Upper lobe of right lung (tissue), 1 donor: Measurements from ENCODE around the gene NKX6-2. TPM values are rescaled to one million over a fixed set of nuclear protein-coding genes. Genes with fewer than 3 reads are reported as not detected.

ENCODE experiments used
- ATAC-seq: fragments of 200-7000 bp; cut with Tn5 transposase; one replicate; pipeline ENCODE4 v1.9.1; 2020; ENCODE audit warnings: mild to moderate bottlenecking, moderate library complexity
- DNase-seq: peaks from one replicate; pipeline ENCODE4 v3.0.0-alpha.2; 2020
- H3K27ac ChIP-seq: fragments of 200-600 bp; one replicate; pipeline ENCODE4 v1.8.0; 2022
- H3K27me3 ChIP-seq: fragments of 200-600 bp; one replicate; pipeline ENCODE4 v1.8.0; 2022; ENCODE audit warnings: mild to moderate bottlenecking
- H3K36me3 ChIP-seq: fragments of 200-600 bp; one replicate; pipeline ENCODE4 v1.8.0; 2022
- H3K4me1 ChIP-seq: fragments of 200-600 bp; one replicate; pipeline ENCODE4 v1.8.0; 2022
- H3K4me3 ChIP-seq: fragments of 200-600 bp; one replicate; pipeline ENCODE4 v1.8.0; 2022; ENCODE audit warnings: mild to moderate bottlenecking
- H3K9me3 ChIP-seq: fragments of 200-600 bp; one replicate; pipeline ENCODE4 v1.8.0; 2022
- intact Hi-C: fragments of 100-400 bp; cut with DNase I; formaldehyde crosslinking; loops from one replicate; pipeline ENCODE4 v1.11.0; 2022
- total RNA-seq: library from RNA; stranded (reverse); fragmentation: NEBNext Ultra II Directional; extraction: Animal tissue kit (Norgen Biotek cat#: 25700); gene quantifications from one replicate; pipeline ENCODE4 v1.2.1, GENCODE V29; 2021
- TF ChIP-seq, protein P1 (sequence below): fragments of 200-600 bp; IDR thresholded peaks from one replicate; pipeline ENCODE4 v1.8.0; 2022; ENCODE audit warnings: antibody characterized with exemption
- donor health status: DM: no; HTN: yes; CAD: no; lungs with severe emphysema.

The NKX6-2 gene
- total RNA-seq, 1 donor from 2014 or later: not detected

DNA sequence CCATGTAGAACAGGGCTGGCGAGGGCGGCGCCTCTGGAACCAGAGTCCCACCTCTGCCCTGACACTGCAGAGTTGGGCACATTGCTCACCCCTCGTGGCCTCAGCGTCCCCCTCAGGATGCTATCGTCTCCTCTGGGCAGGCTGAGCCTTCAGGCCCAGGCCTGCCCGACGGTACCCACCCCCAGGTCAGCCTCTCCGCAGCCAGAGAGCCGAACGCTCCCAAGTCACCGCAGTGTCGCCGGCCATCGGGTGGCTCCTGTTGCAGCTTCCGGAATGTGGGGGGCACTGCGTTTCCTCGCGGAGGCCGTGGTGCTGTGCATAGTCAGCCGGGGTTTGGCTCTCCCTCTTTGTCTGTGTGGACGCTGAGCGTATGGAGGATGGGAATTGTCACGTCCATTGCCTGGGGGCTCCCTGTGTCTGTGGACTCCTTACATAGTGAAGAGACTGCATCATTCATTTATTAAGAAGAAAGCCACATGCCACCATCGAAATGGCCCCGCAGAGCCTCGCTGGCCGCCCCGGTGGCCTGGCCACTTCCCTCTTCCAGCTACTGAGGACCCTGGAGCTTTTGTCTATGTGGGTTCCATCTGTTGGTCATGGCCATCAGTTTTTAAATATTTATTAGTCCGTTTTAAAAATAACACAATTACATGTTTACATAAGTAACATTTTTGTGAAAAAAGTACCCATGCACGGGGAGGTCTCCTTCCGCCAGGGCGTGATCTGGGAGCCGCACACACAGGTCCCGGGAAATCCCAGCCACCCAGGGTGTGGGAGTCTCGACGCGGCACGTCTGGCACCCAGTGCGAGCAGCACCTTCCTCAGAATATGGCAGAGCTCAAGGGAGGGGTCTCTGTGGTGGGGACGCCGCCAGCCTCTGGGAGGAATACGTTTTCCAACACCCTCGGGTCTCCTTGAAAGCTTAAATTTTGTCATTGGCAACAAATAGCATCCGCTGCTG lies 15.6 kb downstream of the NKX6-2 start:
- no peaks in the 10 kb centered on the region for H3K27me3 ChIP-seq
- intact Hi-C loops: no loop called here
- peaks cover 7% of the 10 kb centered on the region for H3K36me3 ChIP-seq
- H3K9me3 ChIP-seq: no peaks in the 10 kb centered on the region
- ATAC-seq: no peak
- no peak for DNase-seq
- no peaks in the 10 kb centered on the region for H3K4me1 ChIP-seq
- no peak overlapping the region for H3K4me3 ChIP-seq
- TF ChIP-seq, protein P1, sequence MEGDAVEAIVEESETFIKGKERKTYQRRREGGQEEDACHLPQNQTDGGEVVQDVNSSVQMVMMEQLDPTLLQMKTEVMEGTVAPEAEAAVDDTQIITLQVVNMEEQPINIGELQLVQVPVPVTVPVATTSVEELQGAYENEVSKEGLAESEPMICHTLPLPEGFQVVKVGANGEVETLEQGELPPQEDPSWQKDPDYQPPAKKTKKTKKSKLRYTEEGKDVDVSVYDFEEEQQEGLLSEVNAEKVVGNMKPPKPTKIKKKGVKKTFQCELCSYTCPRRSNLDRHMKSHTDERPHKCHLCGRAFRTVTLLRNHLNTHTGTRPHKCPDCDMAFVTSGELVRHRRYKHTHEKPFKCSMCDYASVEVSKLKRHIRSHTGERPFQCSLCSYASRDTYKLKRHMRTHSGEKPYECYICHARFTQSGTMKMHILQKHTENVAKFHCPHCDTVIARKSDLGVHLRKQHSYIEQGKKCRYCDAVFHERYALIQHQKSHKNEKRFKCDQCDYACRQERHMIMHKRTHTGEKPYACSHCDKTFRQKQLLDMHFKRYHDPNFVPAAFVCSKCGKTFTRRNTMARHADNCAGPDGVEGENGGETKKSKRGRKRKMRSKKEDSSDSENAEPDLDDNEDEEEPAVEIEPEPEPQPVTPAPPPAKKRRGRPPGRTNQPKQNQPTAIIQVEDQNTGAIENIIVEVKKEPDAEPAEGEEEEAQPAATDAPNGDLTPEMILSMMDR: no peak
- H3K27ac ChIP-seq: no peak overlapping the region

DNA sequence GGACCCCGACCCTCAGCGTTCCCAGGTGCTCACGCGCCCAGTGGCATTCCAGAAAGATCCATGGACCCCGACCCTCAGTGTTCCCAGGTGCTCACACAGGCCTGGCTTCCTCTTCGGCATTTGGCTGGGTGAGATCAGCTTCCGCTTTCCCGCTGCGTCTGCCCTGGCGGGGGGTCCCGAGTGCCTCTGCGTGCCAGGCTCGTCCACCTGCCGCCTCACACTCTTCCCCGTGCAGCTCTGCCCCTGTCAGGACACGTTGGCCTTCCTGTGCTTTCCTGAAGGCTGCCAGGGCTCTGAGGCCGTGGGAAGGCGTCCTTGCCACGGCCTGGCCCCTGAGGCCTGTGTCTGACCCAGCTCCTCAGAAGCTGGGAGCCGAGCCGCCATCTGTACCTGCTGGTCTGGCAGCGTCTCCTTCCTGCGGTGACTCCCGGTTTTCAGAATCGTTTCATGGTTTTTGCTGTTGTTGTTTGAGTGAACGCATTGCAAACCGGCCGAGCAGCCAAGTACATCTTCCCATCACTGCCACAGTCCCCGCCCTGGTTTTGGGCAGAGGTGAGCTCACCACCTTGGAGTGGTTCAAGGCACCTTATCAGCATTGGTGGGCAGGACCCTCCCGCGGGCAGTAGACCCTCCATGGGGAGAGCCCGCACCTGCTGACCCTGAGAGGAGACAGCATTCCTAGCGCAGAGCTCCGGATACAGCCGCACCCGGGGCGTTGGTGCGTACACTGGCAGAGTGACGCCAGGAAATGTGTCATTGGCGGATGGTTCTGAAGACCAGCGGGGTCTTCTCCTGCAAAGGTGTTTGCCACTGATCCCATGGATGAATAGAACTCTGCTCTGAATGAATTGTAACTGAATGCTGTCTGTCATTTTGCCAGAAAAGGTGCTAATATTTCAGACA lies 17.4 kb downstream of the NKX6-2 start:
- no peak overlapping the region for H3K4me3 ChIP-seq
- DNase-seq: no peak
- peaks cover 7% of the 10 kb centered on the region for H3K36me3 ChIP-seq
- H3K9me3 ChIP-seq: no peaks in the 10 kb centered on the region
- intact Hi-C loops: no loop called here
- no peak for ATAC-seq
- H3K4me1 ChIP-seq: no peaks in the 10 kb centered on the region
- no peak overlapping the region for H3K27ac ChIP-seq
- TF ChIP-seq, protein P1: no peak
- H3K27me3 ChIP-seq: no peaks in the 10 kb centered on the region

DNA sequence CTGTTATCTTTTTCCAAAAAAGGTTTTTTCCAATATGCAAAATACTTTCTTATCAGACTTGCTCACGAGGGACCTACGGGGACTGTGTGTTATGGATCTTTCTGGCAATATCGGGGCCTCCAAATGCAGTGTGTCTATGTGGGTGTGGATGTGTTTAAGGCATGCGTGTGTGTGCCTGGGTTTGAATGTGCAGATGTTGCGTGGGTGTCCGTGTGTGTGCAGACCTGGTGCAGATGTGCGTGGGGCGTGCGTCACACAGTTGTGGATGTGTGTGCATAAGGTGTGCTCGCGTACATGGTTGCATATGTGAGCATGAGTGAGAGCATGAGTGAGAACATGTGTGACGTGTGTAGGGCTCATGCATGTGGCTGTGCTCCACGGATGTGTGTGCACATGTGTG lies 19.7 kb downstream of the NKX6-2 start:
- Histone ChIP-seq H3K27me3 (no peaks in the 10 kb centered on the region), H3K27ac (no peak overlapping the region), H3K4me3 (no peak overlapping the region), H3K4me1 (no peaks in the 10 kb centered on the region), H3K36me3 (no peaks in the 10 kb centered on the region), H3K9me3 (no peaks in the 10 kb centered on the region)
- intact Hi-C loops: no loop called here
- DNase-seq (no peak), ATAC-seq (no peak)
- TF ChIP-seq, protein P1: no peak

DNA sequence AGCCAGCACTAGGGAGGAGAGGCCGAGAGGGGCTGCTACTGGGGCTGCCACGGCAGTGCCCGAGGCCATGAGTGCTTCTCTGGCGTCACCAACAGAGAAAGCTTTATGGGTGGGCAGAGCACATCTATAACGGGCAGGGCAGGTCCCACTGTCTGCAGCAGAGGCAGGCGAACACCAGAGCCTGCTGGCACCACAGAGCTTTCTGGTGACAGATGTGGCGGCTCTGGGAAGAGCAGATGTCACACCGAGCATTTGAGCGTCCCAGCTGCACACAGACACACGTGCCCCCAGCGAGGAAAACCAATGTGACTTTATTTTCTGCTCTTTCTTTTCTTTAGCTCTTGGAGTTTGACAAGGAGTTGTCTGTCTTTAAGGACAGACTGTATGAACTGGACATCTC lies 20.5 kb downstream of the NKX6-2 start:
- DNase-seq (no peak), ATAC-seq (no peak)
- intact Hi-C loops: no loop called here
- Histone ChIP-seq H3K36me3 (no peaks in the 10 kb centered on the region), H3K27ac (no peak overlapping the region), H3K9me3 (no peaks in the 10 kb centered on the region), H3K4me3 (no peak overlapping the region), H3K27me3 (no peaks in the 10 kb centered on the region), H3K4me1 (no peaks in the 10 kb centered on the region)
- TF ChIP-seq, protein P1: no peak

DNA sequence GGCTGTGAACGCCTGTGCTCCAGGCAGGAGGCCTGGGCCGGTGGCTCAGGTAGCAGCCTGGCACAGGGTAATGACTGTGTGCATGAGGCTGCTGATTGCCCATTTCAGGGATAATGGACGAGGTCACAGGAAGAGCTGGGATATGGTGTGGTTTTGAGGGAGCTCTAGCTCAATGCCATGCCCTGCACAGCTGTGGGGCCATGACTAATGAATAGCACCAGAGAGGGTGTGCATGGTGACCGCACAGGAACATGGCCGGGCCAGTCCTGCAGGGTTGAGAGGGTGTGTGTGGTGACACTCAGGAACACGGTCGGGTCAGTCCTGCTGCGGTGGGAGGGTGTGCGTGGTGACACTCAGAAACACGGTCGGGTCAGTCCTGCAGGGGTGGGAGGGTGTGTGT lies 21.8 kb downstream of the NKX6-2 start:
- DNase-seq (no peak), ATAC-seq (no peak)
- Histone ChIP-seq H3K27ac (no peak overlapping the region), H3K9me3 (no peaks in the 10 kb centered on the region), H3K27me3 (no peaks in the 10 kb centered on the region), H3K4me3 (no peak overlapping the region), H3K36me3 (no peaks in the 10 kb centered on the region), H3K4me1 (no peaks in the 10 kb centered on the region)
- TF ChIP-seq, protein P1: no peak
- intact Hi-C loops: no loop called here
